Measurements from ENCODE around the gene CHD2.

- TF ChIP-seq CTCF (IDR thresholded peaks at IDR 0.05; ENCODE audit: low read depth, low read length, poor library complexity, severe bottlenecking) (no peak), EZH2phosphoT487 (IDR thresholded peaks at IDR 0.05; ENCODE audit: borderline replicate concordance, low read length) (no peak)
Observed at GRCh38 chr15:92942706-92943105, 42.6 kb downstream of the CHD2 start.
